GM19397 (cell line): ENCODE data around the gene GALNT4.

Experiments used
- ATAC-seq: cut with Tn5 transposase; IDR thresholded peaks from one replicate; pipeline ENCODE4 v1.9.1; 2021; ENCODE audit warnings: mild to moderate bottlenecking, moderate library complexity; ENCODE audit not compliant: unreplicated experiment

Gene GALNT4

GRCh38 chr12:89537389-89537788 lies 12.8 kb upstream of the GALNT4 start:
- no peak for ATAC-seq

GRCh38 chr12:89529738-89530137 lies 5.1 kb upstream of the GALNT4 start:
- no peak for ATAC-seq

GRCh38 chr12:89528434-89528833 lies 3.8 kb upstream of the GALNT4 start:
- ATAC-seq, result no peak

- peak; percentile 69 for ATAC-seq
Observed at GRCh38 chr12:89525824-89526770, 1.5 kb upstream of the GALNT4 start, which contains the start of gene POC1B. Gene POC1B, minus strand, starts transcription at chr12:89526047. Its CDS starts 152 bp downstream, at chr12:89525895.

GRCh38 chr12:89525305-89525823 lies 768 bp upstream of the GALNT4 start:
- peak; percentile 20 for ATAC-seq

GRCh38 chr12:89523843-89524540 lies 604 bp downstream of the GALNT4 start:
- no peak for ATAC-seq

GRCh38 chr12:89523393-89523792 lies 1.2 kb downstream of the GALNT4 start:
- no peak for ATAC-seq

GRCh38 chr12:89521364-89522223 lies 3.0 kb downstream of the GALNT4 start:
- ATAC-seq, result no peak

- no peak for ATAC-seq
Observed at GRCh38 chr12:89517720-89518119, 6.9 kb downstream of the GALNT4 start.

GRCh38 chr12:89516633-89517032 lies 8.0 kb downstream of the GALNT4 start:
- no peak for ATAC-seq

- ATAC-seq, result no peak
Observed at GRCh38 chr12:89514751-89515150, 9.8 kb downstream of the GALNT4 start.

- no peak for ATAC-seq
Observed at GRCh38 chr12:89513544-89513943, 11.1 kb downstream of the GALNT4 start.

- ATAC-seq, result no peak
Observed at GRCh38 chr12:89507015-89507824, 17.4 kb downstream of the GALNT4 start.

- ATAC-seq, result no peak
Observed at GRCh38 chr12:89506050-89506449, 18.5 kb downstream of the GALNT4 start.

GRCh38 chr12:89504560-89505346 lies 19.8 kb downstream of the GALNT4 start:
- ATAC-seq, result no peak

GRCh38 chr12:89501793-89502192 lies 22.8 kb downstream of the GALNT4 start:
- ATAC-seq, result no peak

GRCh38 chr12:89499857-89500256 lies 24.7 kb downstream of the GALNT4 start:
- ATAC-seq, result no peak

GRCh38 chr12:89497467-89497866 lies 27.1 kb downstream of the GALNT4 start:
- ATAC-seq, result no peak

GRCh38 chr12:89497005-89497404 lies 27.6 kb downstream of the GALNT4 start:
- ATAC-seq, result no peak
